ENCODE measurements around the gene ACOT7.
"Not testable (repeated sequence)": the region's sequence is repeated elsewhere in the genome, so short reads cannot be mapped to it uniquely, and the experiment has no call there.

DNA sequence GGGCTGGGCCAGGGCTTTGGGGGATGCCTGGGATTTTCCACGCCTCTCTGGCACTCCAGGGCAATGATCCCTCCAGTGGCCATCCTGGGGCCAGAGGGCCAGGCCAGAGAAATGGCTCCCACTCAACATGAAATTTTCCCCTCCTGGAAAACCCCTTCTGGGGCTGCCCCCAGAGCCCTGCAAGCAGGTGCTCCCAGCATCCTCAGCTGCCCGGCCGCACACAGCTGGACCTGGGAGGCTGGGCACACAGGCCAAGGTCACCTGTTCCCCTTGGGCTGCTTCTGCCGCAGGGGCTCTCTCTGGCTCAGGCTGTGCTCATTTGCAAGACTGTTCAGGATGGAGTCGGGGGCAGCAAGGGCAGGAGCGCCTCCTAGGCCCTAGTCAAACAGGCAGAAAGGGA lies 34.9 kb upstream of the ACOT7 start:
- TF ChIP-seq, protein P1, sequence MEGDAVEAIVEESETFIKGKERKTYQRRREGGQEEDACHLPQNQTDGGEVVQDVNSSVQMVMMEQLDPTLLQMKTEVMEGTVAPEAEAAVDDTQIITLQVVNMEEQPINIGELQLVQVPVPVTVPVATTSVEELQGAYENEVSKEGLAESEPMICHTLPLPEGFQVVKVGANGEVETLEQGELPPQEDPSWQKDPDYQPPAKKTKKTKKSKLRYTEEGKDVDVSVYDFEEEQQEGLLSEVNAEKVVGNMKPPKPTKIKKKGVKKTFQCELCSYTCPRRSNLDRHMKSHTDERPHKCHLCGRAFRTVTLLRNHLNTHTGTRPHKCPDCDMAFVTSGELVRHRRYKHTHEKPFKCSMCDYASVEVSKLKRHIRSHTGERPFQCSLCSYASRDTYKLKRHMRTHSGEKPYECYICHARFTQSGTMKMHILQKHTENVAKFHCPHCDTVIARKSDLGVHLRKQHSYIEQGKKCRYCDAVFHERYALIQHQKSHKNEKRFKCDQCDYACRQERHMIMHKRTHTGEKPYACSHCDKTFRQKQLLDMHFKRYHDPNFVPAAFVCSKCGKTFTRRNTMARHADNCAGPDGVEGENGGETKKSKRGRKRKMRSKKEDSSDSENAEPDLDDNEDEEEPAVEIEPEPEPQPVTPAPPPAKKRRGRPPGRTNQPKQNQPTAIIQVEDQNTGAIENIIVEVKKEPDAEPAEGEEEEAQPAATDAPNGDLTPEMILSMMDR (conservative IDR thresholded peaks at IDR 0.05; ENCODE audit: low read length): not testable (repeated sequence)
- not testable (repeated sequence) for TF ChIP-seq EZH2phosphoT487 (IDR thresholded peaks at IDR 0.05; ENCODE audit: borderline replicate concordance, low read depth, low read length)

Data from OCI-LY7 (cell line).